Keratinocyte (primary cell): ENCODE data around the gene ATP11A. TPM values are rescaled to one million over a fixed set of nuclear protein-coding genes. Genes with fewer than 3 reads are reported as not detected.
A peak's percentile ranks its signal among the peaks of the same experiment; 100 is the strongest.

Experiments
- DNase-seq: peaks from one replicate; pipeline ENCODE4 v3.0.0-alpha.2; 2011; ENCODE audit warnings: low read depth, missing footprints, low spot score
- FAIRE-seq: peaks from 2 replicates; lab custom pipeline; 2011; peaks lifted over from hg19 to GRCh38; lab: Jason Lieb, UNC
- H2AFZ ChIP-seq: 2 replicates; pipeline ENCODE4 v1.6.0; 2012; ENCODE audit warnings: low read length, control low read depth, inconsistent platforms; ENCODE audit not compliant: control insufficient read depth
- H3K27ac ChIP-seq: 2 replicates; pipeline ENCODE4 v1.5.1; 2011; ENCODE audit warnings: low read length; ENCODE audit not compliant: control insufficient read depth, insufficient read depth
- H3K27me3 ChIP-seq: 3 replicates; pipeline ENCODE4 v1.6.0; 2011; ENCODE audit warnings: low read length; ENCODE audit not compliant: control insufficient read depth, insufficient read depth; ENCODE audit errors: extremely low read depth
- H3K36me3 ChIP-seq, 2 experiments: 2 replicates in 1 of 2; 3 replicates in 1 of 2; pipeline ENCODE4 v1.5.1; 2011; ENCODE audit warnings: low read length in 2 of 2, mild to moderate bottlenecking in 1 of 2; ENCODE audit not compliant: control insufficient read depth in 2 of 2, insufficient read depth in 2 of 2; ENCODE audit errors: extremely low read depth in 1 of 2
- H3K4me1 ChIP-seq: 3 replicates; pipeline ENCODE4 v1.5.1; 2011; ENCODE audit warnings: low read length; ENCODE audit not compliant: control insufficient read depth, insufficient read depth; ENCODE audit errors: extremely low read depth
- H3K4me2 ChIP-seq: 3 replicates; pipeline ENCODE4 v1.6.0; 2011; ENCODE audit warnings: low read depth, low read length; ENCODE audit not compliant: control insufficient read depth, insufficient read depth; ENCODE audit errors: extremely low read depth
- H3K4me3 ChIP-seq, 3 experiments: fragments of 200-600 bp in 1 of 3; sonication (generic) in 1 of 3; 2 replicates in 2 of 3; 3 replicates in 1 of 3; pipeline ENCODE4 v1.5.1; 2011 to 2016; ENCODE audit warnings: low read length in 3 of 3, mild to moderate bottlenecking in 3 of 3, control low read depth in 2 of 3, inconsistent platforms in 1 of 3, low read depth in 1 of 3, mixed read lengths in 1 of 3, mixed run types in 1 of 3, moderate library complexity in 1 of 3; ENCODE audit not compliant: control insufficient read depth in 2 of 3, insufficient read depth in 2 of 3; ENCODE audit errors: extremely low read depth in 1 of 3
- H3K79me2 ChIP-seq: 2 replicates; pipeline ENCODE4 v1.6.0; 2012; ENCODE audit warnings: low read length; ENCODE audit not compliant: control insufficient read depth, insufficient read depth
- H3K9ac ChIP-seq: 3 replicates; pipeline ENCODE4 v1.6.0; 2011; ENCODE audit warnings: low read length; ENCODE audit not compliant: control insufficient read depth, insufficient read depth; ENCODE audit errors: extremely low read depth
- H3K9me1 ChIP-seq: 3 replicates; pipeline ENCODE4 v1.6.0; 2011; ENCODE audit warnings: low read length; ENCODE audit not compliant: control insufficient read depth, insufficient read depth; ENCODE audit errors: extremely low read depth
- H3K9me3 ChIP-seq: 2 replicates; pipeline ENCODE4 v1.5.1; 2012; ENCODE audit warnings: low read depth, low read length; ENCODE audit not compliant: control insufficient read depth
- H4K20me1 ChIP-seq: 3 replicates; pipeline ENCODE4 v1.6.0; 2011; ENCODE audit warnings: low read length; ENCODE audit not compliant: control insufficient read depth, insufficient read depth; ENCODE audit errors: extremely low read depth
- CTCF ChIP-seq, 3 experiments: IDR thresholded peaks in 1 of 3; conservative IDR thresholded peaks in 1 of 3; optimal IDR thresholded peaks in 1 of 3; 2 replicates in 2 of 3; 3 replicates in 1 of 3; pipeline versions ENCODE3 to v1.5.1; 2011; ENCODE audit warnings: low read length in 3 of 3, mild to moderate bottlenecking in 3 of 3, moderate library complexity in 2 of 3, control low read depth in 1 of 3, inconsistent platforms in 1 of 3; ENCODE audit not compliant: insufficient read depth in 2 of 3; ENCODE audit errors: extremely low read depth in 1 of 3
- EZH2 ChIP-seq: IDR thresholded peaks from one replicate; pipeline ENCODE4 v1.6.1; 2012; ENCODE audit warnings: inconsistent platforms, mild to moderate bottlenecking, low read length, moderate library complexity
- dilution Hi-C: fragments of 300-500 bp; cut with MboI; formaldehyde crosslinking; loops from one replicate; pipeline ENCODE4 v1.7.0; 2020; ENCODE audit warnings: low sequenced_read_pairs; ENCODE audit not compliant: extremely low pct_ligation_motif_present
- polyA plus RNA-seq, 5 experiments: library from polyadenylated mRNA; depleted of rRNA in 3 of 5; stranded (reverse) in 3 of 5; stranded (forward) in 1 of 5; unstranded in 1 of 5; fragments of >200 nt; gene quantifications; 1 replicate in 1 of 5; 2 replicates in 3 of 5; 3 replicates in 1 of 5; pipeline versions ENCODE4 v1.2.1 to v1.2.3, GENCODE V29; 2011 to 2012; ENCODE audit warnings: missing spikeins in 2 of 5, low read depth in 1 of 5, low replicate concordance in 1 of 5

ATP11A gene
- polyA plus RNA-seq, 1 donor (not counting 4 experiments of a cell fraction or from before 2014, with no cell fraction given) = 4.3 TPM

GRCh38 chr13:112724788-112725345 lies 35.0 kb downstream of the ATP11A start:
- H3K9me1 ChIP-seq = peaks cover 4% of the 10 kb centered on the region
- H3K9me3 ChIP-seq = no peaks in the 10 kb centered on the region
- no peak overlapping the region for H3K9ac ChIP-seq
- peak overlapping the region in 1 of 3 experiments; percentile 35 for H3K4me3 ChIP-seq
- no peak overlapping the region for H2AFZ ChIP-seq
- DNase-seq (peak; percentile 21), FAIRE-seq (peak; percentile 62)
- H3K4me1 ChIP-seq = peaks cover 26% of the 10 kb centered on the region
- H3K36me3 ChIP-seq = no peaks in the 10 kb centered on the region
- no peak overlapping the region for H3K27ac ChIP-seq
- H4K20me1 ChIP-seq = peaks cover 23% of the 10 kb centered on the region
- peak overlapping the region; percentile 73 for H3K4me2 ChIP-seq
- no peak for TF ChIP-seq CTCF (optimal IDR thresholded peaks at IDR 0.05 in 1 of 3, IDR thresholded peaks at IDR 0.05 in 1 of 3, conservative IDR thresholded peaks at IDR 0.05 in 1 of 3; ENCODE audit: extremely low read depth in 1 of 3, insufficient read depth in 2 of 3, low read length in 3 of 3)
- TF ChIP-seq EZH2 = no peak
- dilution Hi-C loops = no loop called here
- H3K79me2 ChIP-seq = peaks cover 19% of the 10 kb centered on the region
- no peaks in the 10 kb centered on the region for H3K27me3 ChIP-seq

- dilution Hi-C loops = no loop called here
- Histone ChIP-seq H3K9me1 (peaks cover 4% of the 10 kb centered on the region), H3K9me3 (no peaks in the 10 kb centered on the region), H3K4me3 (peak overlapping the region in 2 of 3 experiments; percentile 20 to 35), H3K9ac (no peak overlapping the region), H3K4me1 (peaks cover 26% of the 10 kb centered on the region), H3K4me2 (peak overlapping the region; percentile 73), H3K36me3 (no peaks in the 10 kb centered on the region), H2AFZ (no peak overlapping the region), H3K27me3 (no peaks in the 10 kb centered on the region), H3K79me2 (peaks cover 19% of the 10 kb centered on the region), H4K20me1 (peaks cover 23% of the 10 kb centered on the region), H3K27ac (no peak overlapping the region)
- no peak for DNase-seq
- no peak for TF ChIP-seq EZH2
- no peak for TF ChIP-seq CTCF (optimal IDR thresholded peaks at IDR 0.05 in 1 of 3, IDR thresholded peaks at IDR 0.05 in 1 of 3, conservative IDR thresholded peaks at IDR 0.05 in 1 of 3; ENCODE audit: extremely low read depth in 1 of 3, insufficient read depth in 2 of 3, low read length in 3 of 3)
- FAIRE-seq = no peak
Observed at GRCh38 chr13:112725346-112726015, 35.6 kb downstream of the ATP11A start.
